GM19395 (cell line): Measurements from ENCODE around the gene PARP12.
"Not testable (repeated sequence)": the region's sequence is repeated elsewhere in the genome, so short reads cannot be mapped to it uniquely, and the experiment has no call there.

ENCODE experiments used
- ATAC-seq: cut with Tn5 transposase; IDR thresholded peaks from one replicate; pipeline ENCODE4 v1.9.1; 2021; ENCODE audit warnings: mild to moderate bottlenecking, moderate library complexity; ENCODE audit not compliant: unreplicated experiment

The PARP12 gene

GRCh38 chr7:140062528-140063299, at the start of gene PARP12:
Gene PARP12, minus strand, starts transcription at chr7:140062951. Its CDS starts 104 bp downstream, at chr7:140062847.
- peak; percentile 92 for ATAC-seq

- not testable (repeated sequence) for ATAC-seq
Measured at GRCh38 chr7:140108777-140109176, 46.0 kb upstream of the PARP12 start.

GRCh38 chr7:140096459-140096858, 33.7 kb upstream of the PARP12 start:
- ATAC-seq: no peak

GRCh38 chr7:140093375-140093774, 30.6 kb upstream of the PARP12 start:
- no peak for ATAC-seq

GRCh38 chr7:140085447-140085846, 22.7 kb upstream of the PARP12 start:
- no peak for ATAC-seq

- peak; percentile 98 for ATAC-seq
Measured at GRCh38 chr7:140084972-140085371, 22.2 kb upstream of the PARP12 start.

- ATAC-seq: no peak
Measured at GRCh38 chr7:140084142-140084655, 21.4 kb upstream of the PARP12 start.

- ATAC-seq: no peak
Measured at GRCh38 chr7:140082770-140083169, 20.0 kb upstream of the PARP12 start.

- no peak for ATAC-seq
Measured at GRCh38 chr7:140081774-140082425, 19.1 kb upstream of the PARP12 start.

- no peak for ATAC-seq
Measured at GRCh38 chr7:140080919-140081318, 18.2 kb upstream of the PARP12 start.

GRCh38 chr7:140079121-140079536, 16.4 kb upstream of the PARP12 start:
- no peak for ATAC-seq

- ATAC-seq: no peak
Measured at GRCh38 chr7:140078392-140078791, 15.6 kb upstream of the PARP12 start.

GRCh38 chr7:140074780-140075179, 12.0 kb upstream of the PARP12 start:
- ATAC-seq: no peak

GRCh38 chr7:140070546-140070945, 7.8 kb upstream of the PARP12 start:
- ATAC-seq: no peak

GRCh38 chr7:140069298-140069949, 6.7 kb upstream of the PARP12 start:
- ATAC-seq: no peak

- no peak for ATAC-seq
Measured at GRCh38 chr7:140068033-140068432, 5.3 kb upstream of the PARP12 start.

- no peak for ATAC-seq
Measured at GRCh38 chr7:140067052-140067451, 4.3 kb upstream of the PARP12 start.

GRCh38 chr7:140062118-140062527, 628 bp downstream of the PARP12 start:
- peak; percentile 43 for ATAC-seq

GRCh38 chr7:140061607-140061930, 1.2 kb downstream of the PARP12 start:
- ATAC-seq: no peak

GRCh38 chr7:140060788-140061606, 1.8 kb downstream of the PARP12 start:
- ATAC-seq: no peak

- no peak for ATAC-seq
Measured at GRCh38 chr7:140060243-140060630, 2.5 kb downstream of the PARP12 start.
